HG03095 (cell line): ENCODE measurements around the gene POP5.

Experiments used
- ATAC-seq: cut with Tn5 transposase; IDR thresholded peaks from one replicate; pipeline ENCODE4 v1.9.1; 2021; ENCODE audit warnings: moderate library complexity; ENCODE audit not compliant: unreplicated experiment

Gene POP5

DNA sequence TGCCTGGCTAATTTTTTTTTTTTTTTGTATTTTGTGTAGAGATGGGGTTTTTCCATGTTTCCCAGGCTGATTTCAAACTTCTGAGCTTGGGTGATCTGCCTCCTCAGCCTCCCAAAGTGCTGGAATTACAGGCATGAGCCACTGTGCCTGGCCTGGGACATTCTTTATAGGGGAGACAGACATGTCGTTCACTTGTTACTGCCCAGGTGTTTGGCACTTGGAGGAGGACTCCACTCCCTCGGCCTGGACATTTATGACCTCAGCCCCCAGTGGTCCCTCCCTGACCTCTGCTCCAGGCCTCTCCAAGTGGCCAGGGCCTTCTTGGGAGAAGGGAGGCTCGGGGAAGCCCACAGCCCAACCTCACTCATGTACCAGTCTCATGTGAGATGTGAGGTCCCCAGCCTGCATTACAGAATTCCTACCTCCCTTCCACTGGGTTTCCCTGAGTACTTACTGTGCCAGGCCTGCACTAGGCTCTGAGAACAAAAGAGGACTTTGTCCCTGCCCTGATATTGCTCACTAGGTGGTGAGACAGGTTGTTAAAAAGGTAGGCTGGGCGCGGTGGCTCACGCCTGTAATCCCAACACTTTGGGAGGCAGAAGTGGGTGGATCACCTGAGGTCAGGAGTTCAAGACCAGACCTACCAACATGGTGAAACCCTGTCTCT is 9.7 kb upstream of the POP5 start:
- ATAC-seq, result no peak

DNA sequence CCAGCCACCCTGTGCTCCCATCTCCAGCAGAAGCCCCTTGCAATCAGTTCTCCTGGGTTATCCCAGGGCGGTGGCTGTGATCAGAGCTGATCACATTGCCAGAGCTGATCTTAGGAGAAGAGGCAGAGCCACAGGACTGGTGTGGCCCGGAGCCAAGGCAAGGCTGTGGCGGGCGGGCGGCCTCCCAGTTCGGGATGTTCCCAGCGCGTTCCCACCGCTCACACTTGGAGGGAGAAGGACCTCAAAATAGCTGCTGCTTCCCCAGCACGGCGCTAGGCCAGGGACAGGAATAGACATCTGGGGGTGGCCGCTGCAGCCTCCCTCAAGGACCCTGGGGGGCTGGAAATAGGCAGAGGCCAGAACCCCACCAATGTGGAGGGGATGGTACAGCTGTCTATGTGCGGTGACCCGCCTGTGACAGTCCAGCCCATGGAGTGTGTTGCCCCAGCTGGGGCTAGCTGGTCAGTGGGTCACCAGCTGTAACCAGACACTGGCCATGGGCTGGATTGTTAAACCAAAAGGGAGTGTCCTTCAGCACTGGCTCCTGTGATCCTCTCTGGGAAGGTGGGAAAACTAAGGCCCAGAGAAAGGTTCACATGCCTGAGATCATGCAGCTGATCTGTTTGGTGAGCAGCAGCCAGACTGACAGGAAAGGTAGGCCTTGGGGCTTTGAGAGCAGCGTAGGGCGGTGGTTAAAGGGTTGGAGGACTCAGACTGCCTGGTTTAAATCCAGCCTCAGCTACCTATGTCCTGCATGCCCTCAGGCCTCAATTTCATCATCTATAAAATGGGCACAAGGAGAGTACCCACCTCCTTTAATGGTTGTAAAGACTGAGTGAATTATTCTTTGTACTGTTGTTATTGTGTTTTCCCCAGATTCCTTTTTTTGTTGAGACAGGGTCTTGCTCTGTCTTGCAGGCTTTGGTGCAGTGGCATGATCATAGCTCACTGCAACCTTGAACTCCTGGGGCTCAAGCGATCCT is 8.0 kb upstream of the POP5 start:
- ATAC-seq, result no peak

GRCh38 chr12:120588371-120588770 is 7.2 kb upstream of the POP5 start:
- no peak for ATAC-seq

- no peak for ATAC-seq
These were observed 5.7 kb upstream of the POP5 start for GRCh38 chr12:120586860-120587259.

- ATAC-seq, result no peak
These were observed 5.0 kb upstream of the POP5 start for GRCh38 chr12:120586206-120586605.

DNA sequence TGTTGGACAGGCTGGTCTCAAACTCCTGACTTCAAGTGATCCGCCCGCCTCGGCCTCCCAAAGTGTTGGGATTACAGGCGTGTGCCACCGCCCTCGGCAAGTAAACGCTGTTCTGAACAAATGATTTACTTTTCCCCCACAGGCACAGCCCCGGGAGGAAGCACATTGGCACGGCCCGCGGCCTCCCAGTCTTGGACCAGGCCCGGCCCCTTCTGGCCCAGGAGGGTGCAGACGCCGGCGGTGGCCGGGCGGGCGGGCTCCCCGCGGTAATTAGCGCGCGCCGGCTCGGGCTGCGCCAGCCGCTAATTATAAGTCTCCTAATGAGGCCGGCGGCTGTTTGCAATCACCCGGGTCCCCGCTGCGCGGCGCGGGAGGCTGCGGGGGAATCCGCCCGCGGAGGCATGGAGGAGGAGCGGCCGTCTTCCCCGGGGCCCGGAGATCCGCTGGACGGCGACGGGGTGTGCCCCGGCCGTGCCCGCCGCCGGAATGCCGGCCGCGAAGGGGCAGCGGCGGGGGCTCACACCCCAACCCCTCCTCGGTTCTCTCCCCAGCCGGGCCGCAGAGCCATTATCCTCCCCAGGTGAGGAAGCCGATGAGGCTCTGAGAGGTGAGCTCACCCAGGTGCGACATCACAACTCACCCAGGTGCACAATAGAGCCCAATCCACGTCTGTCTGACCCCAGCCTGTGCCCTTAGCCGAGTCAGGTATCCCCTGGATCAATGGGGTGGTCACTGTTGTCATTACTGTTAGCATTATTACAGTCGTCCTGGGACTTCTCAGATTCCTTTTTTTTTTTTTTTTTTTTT is 3.3 kb upstream of the POP5 start:
- ATAC-seq, result no peak

DNA sequence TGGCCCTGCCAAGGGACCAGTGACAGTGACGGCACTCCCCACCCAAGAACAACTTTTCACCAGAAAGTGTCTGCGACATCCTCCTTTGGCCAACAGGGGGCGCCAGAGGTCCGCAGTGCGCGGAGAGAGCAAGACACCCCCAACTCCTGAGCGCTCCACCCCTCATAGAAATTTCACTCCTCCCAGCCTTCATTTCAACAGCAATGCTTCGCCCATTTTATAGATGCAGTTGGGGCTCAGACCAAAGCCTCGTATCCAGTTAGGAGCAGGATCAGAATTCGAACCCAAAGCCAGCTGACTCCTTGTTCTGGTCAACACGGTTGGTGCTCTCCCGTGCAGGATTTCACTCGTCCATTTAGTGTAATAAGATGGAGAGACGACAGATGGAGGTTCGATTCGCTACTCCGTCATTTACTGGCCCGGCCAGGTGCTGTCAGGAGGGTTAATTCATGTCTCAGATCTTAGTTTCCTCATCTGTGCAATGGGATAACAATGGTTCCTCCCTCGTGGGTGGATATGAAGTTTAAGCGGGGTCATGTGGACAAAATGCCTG is 2.4 kb upstream of the POP5 start:
- ATAC-seq, result no peak

DNA sequence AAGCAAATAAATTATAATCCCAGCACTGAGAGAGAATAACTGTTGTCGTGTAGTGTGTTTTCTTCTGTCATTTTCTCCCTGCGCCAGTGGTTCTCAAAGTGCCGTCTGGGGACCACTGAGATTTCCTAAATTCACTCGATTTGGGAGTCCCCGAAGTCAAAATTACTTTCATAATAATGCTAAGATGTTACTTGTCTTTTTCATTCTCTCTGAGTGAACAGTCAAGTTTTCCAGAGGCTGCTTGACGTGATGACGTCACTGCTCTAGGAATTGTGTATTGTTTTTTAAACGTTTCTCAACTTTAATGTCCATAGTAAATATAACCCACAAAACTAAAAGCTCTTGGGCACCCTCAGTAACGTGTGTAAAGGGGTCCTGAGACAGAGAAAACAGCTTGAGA is 796 bp upstream of the POP5 start:
- no peak for ATAC-seq

GRCh38 chr12:120579179-120579578 is 2.0 kb downstream of the POP5 start:
- no peak for ATAC-seq

DNA sequence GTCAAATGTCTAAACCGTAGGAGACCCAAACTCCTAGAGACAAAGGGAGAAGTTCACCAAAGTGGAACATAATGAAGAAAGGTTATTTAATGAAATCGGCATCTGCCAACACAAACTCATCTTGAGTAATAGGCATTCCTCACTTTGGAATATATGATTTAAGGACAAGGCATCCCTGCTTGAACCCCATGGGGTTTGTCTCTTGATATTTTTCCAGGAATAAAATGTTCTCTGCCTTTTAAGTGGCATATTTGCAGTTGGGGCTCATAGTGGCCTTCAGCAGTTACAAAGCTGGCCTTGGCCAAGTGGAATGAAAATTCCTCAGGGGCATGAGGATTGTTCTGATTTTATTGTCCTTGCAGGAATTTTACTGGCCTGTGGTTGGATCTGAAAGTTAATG is 7.1 kb downstream of the POP5 start:
- ATAC-seq, result no peak

- ATAC-seq, result no peak
These were observed 7.6 kb downstream of the POP5 start for GRCh38 chr12:120573560-120573959.

DNA sequence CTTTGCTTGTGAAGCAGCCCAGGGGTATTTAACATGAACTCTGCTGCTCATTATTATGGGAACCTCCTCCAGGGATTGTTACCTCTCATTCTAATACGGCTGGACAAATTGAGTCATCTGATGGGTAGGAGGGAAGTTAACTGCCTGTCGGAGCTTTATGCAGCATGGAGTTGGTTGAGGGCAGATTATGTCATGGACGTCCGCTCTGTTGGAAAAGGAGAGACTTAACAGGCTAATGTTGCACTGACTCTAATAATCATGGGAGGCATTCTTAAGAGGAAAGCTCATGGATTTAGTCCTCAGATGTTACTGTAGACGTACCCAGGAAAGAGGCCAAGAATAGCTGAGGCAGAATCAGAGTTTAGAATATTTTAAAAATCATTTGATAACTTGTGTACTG is 9.9 kb downstream of the POP5 start:
- ATAC-seq, result no peak

- no peak for ATAC-seq
These were observed 17.7 kb downstream of the POP5 start for GRCh38 chr12:120563495-120563894.

DNA sequence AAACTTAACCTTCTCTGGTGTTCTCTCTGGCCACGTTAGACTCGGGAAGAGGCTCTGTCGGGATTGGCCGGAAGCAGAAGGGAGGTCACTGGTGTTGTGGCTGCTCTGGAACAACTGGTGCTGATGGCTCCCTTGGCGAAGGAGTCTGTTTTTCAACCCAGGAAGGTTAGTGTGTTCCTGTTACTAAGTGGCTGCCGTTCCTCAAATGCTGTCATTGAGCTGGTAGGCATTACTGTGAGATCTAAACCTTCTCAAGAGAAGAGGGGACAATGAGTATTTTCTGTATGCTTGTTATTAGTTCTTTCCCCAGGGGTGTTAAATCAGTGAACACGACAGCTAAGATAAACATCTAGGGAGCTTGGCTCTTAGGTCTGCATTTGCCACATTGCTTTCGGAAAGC is 18.3 kb downstream of the POP5 start:
- no peak for ATAC-seq

GRCh38 chr12:120557589-120557988 is 23.6 kb downstream of the POP5 start:
- no peak for ATAC-seq

DNA sequence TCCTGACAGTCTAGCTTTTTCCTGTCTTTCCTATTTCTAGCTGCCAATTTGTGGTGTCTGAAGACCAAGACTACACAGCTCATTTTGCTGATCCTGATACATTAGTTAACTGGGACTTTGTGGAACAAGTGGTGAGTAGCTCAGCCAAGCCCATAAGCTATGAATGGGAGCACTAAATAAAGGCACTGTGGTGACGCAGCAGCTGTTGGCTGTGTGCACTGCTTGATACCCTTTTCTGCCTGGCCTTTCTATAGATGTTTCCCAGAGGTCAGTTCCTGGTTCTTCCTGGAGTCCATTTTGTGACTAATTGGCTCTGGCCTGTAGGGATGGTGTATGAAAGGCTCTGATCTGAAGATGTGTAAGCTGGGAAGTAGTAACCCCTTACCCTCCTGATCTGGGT is 26.5 kb downstream of the POP5 start:
- ATAC-seq, result no peak

DNA sequence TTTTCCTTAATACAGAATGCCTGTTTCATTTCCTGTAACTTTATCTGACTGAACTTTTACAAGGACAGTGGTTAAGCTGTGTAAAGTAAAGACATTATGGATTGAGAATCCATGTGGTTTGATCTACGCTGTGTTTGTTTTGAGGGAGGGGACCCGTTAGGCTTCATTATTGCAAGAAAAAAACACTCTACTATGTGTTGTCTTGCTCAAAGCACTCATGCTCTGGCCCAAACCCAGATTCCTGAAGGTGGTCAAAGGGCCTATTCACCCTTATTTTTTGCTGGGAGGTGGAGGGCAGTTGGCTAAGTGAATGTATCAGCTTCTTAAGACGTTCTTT is 35.2 kb downstream of the POP5 start:
- ATAC-seq, result no peak

GRCh38 chr12:120544691-120545090 is 36.5 kb downstream of the POP5 start:
- no peak for ATAC-seq

DNA sequence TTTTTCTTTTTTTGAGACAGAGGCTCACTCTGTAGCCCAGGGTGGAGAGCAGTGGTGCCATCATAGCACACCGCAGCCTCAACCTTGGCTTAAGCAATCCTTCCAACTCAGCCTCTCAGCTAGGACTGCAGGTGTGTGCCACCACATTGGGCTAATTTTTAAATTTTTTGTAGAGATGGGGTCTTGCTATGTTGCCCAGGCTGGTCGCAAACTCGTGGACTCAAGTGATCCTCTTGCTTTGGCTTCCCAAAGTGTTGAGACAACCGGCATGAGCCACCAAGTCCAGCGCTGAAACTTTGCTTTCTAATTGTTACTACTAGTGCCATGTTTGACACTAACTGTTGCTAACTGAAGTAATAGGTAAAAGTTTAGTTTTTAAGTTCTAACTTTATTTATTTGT is 39.0 kb downstream of the POP5 start:
- no peak for ATAC-seq

- no peak for ATAC-seq
These were observed 40.8 kb downstream of the POP5 start for GRCh38 chr12:120540445-120540844.

DNA sequence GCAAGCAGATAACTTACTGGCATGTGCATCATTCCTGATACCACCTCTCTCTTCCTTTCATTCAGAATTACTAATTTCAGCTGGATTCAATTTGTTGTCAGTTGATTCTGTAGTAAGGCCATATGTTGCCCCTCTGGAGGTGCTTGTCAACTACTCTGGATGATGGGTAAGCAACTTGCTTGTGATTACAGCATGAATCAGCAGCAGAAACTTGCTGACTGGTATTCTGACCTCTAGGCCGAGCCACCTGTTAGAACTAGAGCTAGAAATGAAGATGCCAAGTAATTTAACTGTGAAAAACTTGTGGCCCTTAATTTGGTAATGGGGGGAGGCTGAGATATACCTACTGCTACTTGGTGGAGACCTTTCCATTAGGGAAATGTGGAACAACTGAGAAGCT is 41.9 kb downstream of the POP5 start:
- no peak for ATAC-seq
